ENCODE results near the gene XPNPEP1.

The XPNPEP1 gene

GRCh38 chr10:109945473-109946177, 22.3 kb upstream of the XPNPEP1 start:
- no peak for TF ChIP-seq CTCF (conservative IDR thresholded peaks at IDR 0.05; ENCODE audit: low read depth, low read length)
- Histone ChIP-seq H4K20me1 (ENCODE audit: insufficient read depth) (no peaks in the 10 kb centered on the region), H3K36me3 (ENCODE audit: insufficient read depth) (no peaks in the 10 kb centered on the region)

DNA sequence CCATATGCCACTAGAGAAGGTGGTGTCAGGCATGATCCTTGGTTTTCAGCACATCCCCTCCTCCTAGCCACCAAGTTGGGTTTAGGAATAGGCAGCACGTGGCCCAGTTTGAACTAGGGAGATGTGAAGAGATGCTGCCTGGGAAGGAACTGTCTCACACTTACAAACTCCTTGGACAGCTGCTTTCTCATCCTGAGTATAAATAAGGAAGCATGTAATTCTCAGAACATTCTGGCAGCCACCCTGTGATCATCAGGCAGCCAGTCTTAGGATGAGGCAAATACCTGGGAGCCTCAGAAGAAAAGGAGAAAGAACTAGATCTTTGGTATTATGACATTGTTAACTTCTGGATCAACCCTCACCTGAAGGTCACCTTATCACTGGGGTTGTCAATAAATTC, 21.3 kb upstream of the XPNPEP1 start:
- no peak overlapping the region for H3K4me3 ChIP-seq (IDR thresholded peaks at IDR 0.05; ENCODE audit: insufficient read depth, low read depth, low read length)
- no peaks in the 10 kb centered on the region for H3K27me3 ChIP-seq (ENCODE audit: insufficient read depth, low read depth)
- no peaks in the 10 kb centered on the region for H3K79me2 ChIP-seq (ENCODE audit: insufficient read depth, low read depth)
- no peak overlapping the region for H2AFZ ChIP-seq (ENCODE audit: low read depth)
- H3K4me1 ChIP-seq (ENCODE audit: low read depth, poor library complexity, severe bottlenecking), result no peaks in the 10 kb centered on the region
- no peaks in the 10 kb centered on the region for H3K36me3 ChIP-seq (ENCODE audit: insufficient read depth)
- H3K27ac ChIP-seq, result no peak overlapping the region
- TF ChIP-seq CTCF (conservative IDR thresholded peaks at IDR 0.05; ENCODE audit: low read depth, low read length), result no peak
- no peaks in the 10 kb centered on the region for H4K20me1 ChIP-seq (ENCODE audit: insufficient read depth)
- no peak overlapping the region for H3K9ac ChIP-seq
- no peak overlapping the region for H3K4me2 ChIP-seq

More at GRCh38 chr10:109945473-109946177, 22.3 kb upstream of the XPNPEP1 start:
- Histone ChIP-seq H3K27me3 (ENCODE audit: insufficient read depth, low read depth) (no peaks in the 10 kb centered on the region), H3K27ac (no peak overlapping the region), H3K4me3 (IDR thresholded peaks at IDR 0.05; ENCODE audit: insufficient read depth, low read depth, low read length) (no peak overlapping the region), H3K79me2 (ENCODE audit: insufficient read depth, low read depth) (no peaks in the 10 kb centered on the region), H3K9ac (no peak overlapping the region), H2AFZ (ENCODE audit: low read depth) (no peak overlapping the region), H3K4me2 (no peak overlapping the region), H3K4me1 (ENCODE audit: low read depth, poor library complexity, severe bottlenecking) (no peaks in the 10 kb centered on the region)

DNA sequence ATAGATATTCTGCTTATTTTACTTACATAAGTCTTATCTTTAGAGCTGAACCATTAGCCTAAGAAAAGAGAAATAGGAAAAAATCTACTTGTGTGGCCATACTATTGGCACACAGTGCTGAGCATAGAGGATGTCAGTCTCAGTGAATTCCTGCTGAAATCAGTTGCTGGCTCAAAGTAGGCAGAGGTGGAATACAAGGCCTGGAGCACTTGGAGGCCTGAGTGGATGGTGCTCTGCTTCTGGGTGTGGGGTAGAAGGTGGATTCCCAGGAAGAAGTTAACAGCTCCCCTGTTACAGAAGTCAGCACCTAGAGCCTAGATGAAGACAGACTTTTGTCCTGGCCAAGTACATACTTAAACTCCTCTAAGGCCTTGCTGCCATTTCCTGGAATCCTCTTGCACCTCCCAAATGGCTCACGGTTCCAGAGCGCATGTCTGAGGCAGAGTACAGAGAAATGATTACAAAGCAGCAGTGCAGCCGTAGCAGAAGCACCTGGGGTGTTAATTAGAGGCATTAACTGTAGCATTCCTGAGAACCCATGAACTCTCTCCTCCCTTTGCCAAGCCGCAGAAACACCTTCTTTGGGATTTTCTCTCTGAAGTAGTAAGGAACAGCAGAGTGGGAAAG, 18.0 kb upstream of the XPNPEP1 start:
- Histone ChIP-seq H3K4me3 (IDR thresholded peaks at IDR 0.05; ENCODE audit: insufficient read depth, low read depth, low read length) (no peak overlapping the region), H3K4me2 (no peak overlapping the region), H3K27me3 (ENCODE audit: insufficient read depth, low read depth) (no peaks in the 10 kb centered on the region), H3K4me1 (ENCODE audit: low read depth, poor library complexity, severe bottlenecking) (no peaks in the 10 kb centered on the region), H3K79me2 (ENCODE audit: insufficient read depth, low read depth) (no peaks in the 10 kb centered on the region), H3K9ac (no peak overlapping the region), H3K27ac (no peak overlapping the region), H3K36me3 (ENCODE audit: insufficient read depth) (no peaks in the 10 kb centered on the region), H2AFZ (ENCODE audit: low read depth) (no peak overlapping the region), H4K20me1 (ENCODE audit: insufficient read depth) (no peaks in the 10 kb centered on the region)
- no peak for TF ChIP-seq CTCF (conservative IDR thresholded peaks at IDR 0.05; ENCODE audit: low read depth, low read length)

DNA sequence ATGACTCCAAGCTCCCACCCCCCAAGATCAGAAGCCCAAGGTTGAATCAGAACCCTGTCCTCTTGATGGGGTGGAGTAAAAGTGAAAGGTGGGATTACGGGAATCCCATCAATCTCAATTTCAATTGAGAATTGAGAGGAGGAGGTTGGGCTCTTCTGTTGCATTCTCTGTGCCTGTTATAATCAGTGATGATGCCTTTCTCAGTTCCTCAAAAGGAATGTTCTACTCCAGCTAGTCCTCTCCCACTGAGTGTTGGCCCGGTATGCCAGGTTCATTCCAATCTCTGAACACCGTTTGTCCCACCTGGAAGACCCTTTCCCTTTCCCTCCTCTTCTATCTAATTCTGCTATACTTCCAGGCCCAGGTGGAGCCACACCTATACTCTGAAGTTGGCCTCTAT, 17.2 kb upstream of the XPNPEP1 start:
- H3K27me3 ChIP-seq (ENCODE audit: insufficient read depth, low read depth), result no peaks in the 10 kb centered on the region
- no peaks in the 10 kb centered on the region for H3K36me3 ChIP-seq (ENCODE audit: insufficient read depth)
- H2AFZ ChIP-seq (ENCODE audit: low read depth), result no peak overlapping the region
- no peaks in the 10 kb centered on the region for H3K4me1 ChIP-seq (ENCODE audit: low read depth, poor library complexity, severe bottlenecking)
- H4K20me1 ChIP-seq (ENCODE audit: insufficient read depth), result no peaks in the 10 kb centered on the region
- H3K79me2 ChIP-seq (ENCODE audit: insufficient read depth, low read depth), result no peaks in the 10 kb centered on the region
- no peak overlapping the region for H3K4me2 ChIP-seq
- H3K27ac ChIP-seq, result no peak overlapping the region
- no peak overlapping the region for H3K4me3 ChIP-seq (IDR thresholded peaks at IDR 0.05; ENCODE audit: insufficient read depth, low read depth, low read length)
- no peak overlapping the region for H3K9ac ChIP-seq
- TF ChIP-seq CTCF (conservative IDR thresholded peaks at IDR 0.05; ENCODE audit: low read depth, low read length), result no peak

Data from KMS-11 (cell line).